ENCODE measurements around the gene TCEA3.
"Not testable (repeated sequence)": the region's sequence is repeated elsewhere in the genome, so short reads cannot be mapped to it uniquely, and the experiment has no call there.

DNA sequence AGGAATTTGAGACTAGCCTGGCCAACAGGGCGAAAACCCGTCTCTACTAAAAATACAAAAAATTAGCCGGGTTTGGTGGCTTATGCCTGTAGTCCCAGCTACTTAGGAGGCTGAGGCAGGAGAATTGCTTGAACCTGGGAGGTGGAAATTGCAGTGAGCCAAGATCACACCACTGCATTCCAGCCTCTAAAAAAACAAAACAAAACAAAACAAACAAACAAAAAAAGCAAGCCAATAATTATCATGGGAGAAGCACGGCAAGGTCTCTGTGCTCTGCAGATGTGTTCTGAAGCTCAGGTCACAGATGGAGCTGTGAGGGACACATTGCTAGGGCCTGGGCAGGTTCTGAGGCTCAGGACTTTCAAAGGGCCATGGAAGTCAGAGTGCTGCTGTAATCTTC lies 44.3 kb downstream of the TCEA3 start:
- not testable (repeated sequence) for TF ChIP-seq POLR2AphosphoS5, EP300, CTCF, POLR2A (IDR thresholded peaks at IDR 0.05)

Measured in sigmoid colon (tissue), 4 donors.